Activated CD4-positive, alpha-beta T cell treated with anti-CD3 and anti-CD28 coated beads, Interleukin-2, amount 10 ng/mL, durations not matched to agents 7 days and 5 days (primary cell): ENCODE measurements around the gene C2orf92. TPM values are rescaled to one million over a fixed set of nuclear protein-coding genes. Genes with fewer than 3 reads are reported as not detected.
"Not testable (repeated sequence)": the region's sequence is repeated elsewhere in the genome, so short reads cannot be mapped to it uniquely, and the experiment has no call there.

Source experiments
- CTCF ChIA-PET: fragments of 350-600 bp; sonication (Branson Sonifier 250); formaldehyde crosslinking; loops from one replicate; lab custom pipeline; 2021; ENCODE audit warnings: antibody characterized with exemption; lab: Charles Lee
- POLR2A ChIA-PET: fragments of 350-600 bp; sonication (Branson Sonifier 250); formaldehyde crosslinking; loops from one replicate; lab custom pipeline; 2021; ENCODE audit warnings: antibody characterized with exemption; lab: Charles Lee
- DNase-seq: peaks from one replicate; pipeline ENCODE4 v3.0.0-alpha.2; 2020
- H3K27ac Mint-ChIP-seq: one replicate; pipeline ENCODE4 v1.8.0; 2021; ENCODE audit warnings: mild to moderate bottlenecking, moderate library complexity, mixed read lengths
- H3K27me3 Mint-ChIP-seq: one replicate; pipeline ENCODE4 v1.8.0; 2021; ENCODE audit warnings: mixed read lengths
- H3K36me3 Mint-ChIP-seq: one replicate; pipeline ENCODE4 v1.8.0; 2021; ENCODE audit warnings: low read depth, mixed read lengths
- H3K4me1 Mint-ChIP-seq: one replicate; pipeline ENCODE4 v1.8.0; 2021; ENCODE audit warnings: mixed read lengths
- H3K4me3 Mint-ChIP-seq: one replicate; pipeline ENCODE4 v1.8.0; 2021; ENCODE audit warnings: mild to moderate bottlenecking, moderate library complexity, mixed read lengths
- H3K9me3 Mint-ChIP-seq: one replicate; pipeline ENCODE4 v1.8.0; 2021; ENCODE audit warnings: mixed read lengths
- total RNA-seq, 2 experiments: library from RNA; stranded (reverse); gene quantifications; one replicate each; pipeline ENCODE4 v1.2.3, GENCODE V29; 2021

The C2orf92 gene
- total RNA-seq, 2 experiments from 2014 or later = 7.2 to 7.4 TPM

DNA sequence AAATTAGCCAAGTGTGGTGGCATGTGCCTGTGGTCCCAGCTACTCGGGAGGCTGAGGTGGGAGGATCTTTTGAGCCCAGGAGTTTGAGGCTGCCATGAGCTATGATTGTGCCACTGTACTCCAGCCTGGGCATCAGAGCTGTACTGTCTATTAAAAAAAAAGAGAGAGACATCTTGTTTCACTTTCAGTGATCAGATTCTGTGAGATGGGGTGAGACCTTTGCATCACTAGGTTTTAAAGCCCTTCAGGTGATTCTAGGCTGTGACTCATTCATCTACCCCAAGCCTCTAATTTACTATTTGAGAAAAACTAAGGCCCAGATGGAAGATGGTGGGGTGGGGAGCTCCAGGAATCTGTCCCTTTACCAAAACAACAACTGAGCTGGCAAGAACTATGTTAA is 7.1 kb downstream of the C2orf92 start:
- POLR2A ChIA-PET = interaction anchor here (0.7 to 2.0 kb wide), 2 partner anchors 10 to 13 kb away, joined by 5 to 10 read pairs; partner anchors contain the start of gene ACTR1B

DNA sequence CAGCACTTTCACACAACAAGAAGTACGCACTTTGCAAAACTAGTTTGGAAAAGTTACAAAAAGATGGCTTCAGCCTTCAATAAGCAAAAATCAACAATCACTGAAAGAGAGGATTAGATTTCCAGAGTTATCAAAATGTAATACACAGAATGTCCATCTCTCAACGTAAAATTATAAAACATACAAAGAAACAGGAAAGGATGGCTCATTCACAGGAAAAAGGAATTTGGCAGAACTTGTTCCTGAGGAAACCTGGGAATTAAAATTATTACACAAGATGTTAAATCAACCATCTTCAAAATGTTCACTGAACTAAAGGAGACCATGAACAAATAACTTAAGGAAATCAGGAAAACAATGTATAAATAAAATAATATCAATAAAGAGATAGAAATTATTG is 8.0 kb downstream of the C2orf92 start:
- Mint-ChIP-seq H3K9me3 (no peaks in the 10 kb centered on the region), H3K27me3 (peaks cover 2% of the 10 kb centered on the region), H3K27ac (no peak overlapping the region), H3K4me3 (no peak overlapping the region), H3K4me1 (peaks cover 18% of the 10 kb centered on the region), H3K36me3 (no peaks in the 10 kb centered on the region)
- no peak for DNase-seq
- CTCF ChIA-PET = interaction anchor here (1.2 to 2.8 kb wide), 2 partner anchors 12 to 15 kb away, joined by 6 to 14 read pairs; partner anchors contain the start of gene ACTR1B
- POLR2A ChIA-PET = interaction anchor here (2.0 kb wide), 1 partner anchor 14 kb away, joined by 5 read pairs; the partner anchor contains the start of gene ACTR1B

More for the DNA sequence above, 7.1 kb downstream of the C2orf92 start:
- Mint-ChIP-seq H3K27ac (no peak overlapping the region), H3K36me3 (no peaks in the 10 kb centered on the region), H3K27me3 (no peaks in the 10 kb centered on the region), H3K9me3 (no peaks in the 10 kb centered on the region), H3K4me3 (no peak overlapping the region), H3K4me1 (peaks cover 18% of the 10 kb centered on the region)
- DNase-seq = no peak
- CTCF ChIA-PET = interaction anchor here (0.7 to 2.8 kb wide), 3 partner anchors 11 to 20 kb away, joined by 3 to 14 read pairs (median 6); partner anchors contain the start of gene ACTR1B

GRCh38 chr2:97678298-97678697 is 8.8 kb downstream of the C2orf92 start:
- no peaks in the 10 kb centered on the region for H3K36me3 Mint-ChIP-seq
- no peak overlapping the region for H3K4me3 Mint-ChIP-seq
- CTCF ChIA-PET = interaction anchor here (0.8 kb wide), 1 partner anchor 22 kb away, joined by 3 read pairs; no protein-coding TSS in a partner anchor
- H3K9me3 Mint-ChIP-seq = no peaks in the 10 kb centered on the region
- H3K4me1 Mint-ChIP-seq = peaks cover 14% of the 10 kb centered on the region
- DNase-seq = no peak
- H3K27ac Mint-ChIP-seq = no peak overlapping the region
- POLR2A ChIA-PET = no interaction called here
- peaks cover 2% of the 10 kb centered on the region for H3K27me3 Mint-ChIP-seq

DNA sequence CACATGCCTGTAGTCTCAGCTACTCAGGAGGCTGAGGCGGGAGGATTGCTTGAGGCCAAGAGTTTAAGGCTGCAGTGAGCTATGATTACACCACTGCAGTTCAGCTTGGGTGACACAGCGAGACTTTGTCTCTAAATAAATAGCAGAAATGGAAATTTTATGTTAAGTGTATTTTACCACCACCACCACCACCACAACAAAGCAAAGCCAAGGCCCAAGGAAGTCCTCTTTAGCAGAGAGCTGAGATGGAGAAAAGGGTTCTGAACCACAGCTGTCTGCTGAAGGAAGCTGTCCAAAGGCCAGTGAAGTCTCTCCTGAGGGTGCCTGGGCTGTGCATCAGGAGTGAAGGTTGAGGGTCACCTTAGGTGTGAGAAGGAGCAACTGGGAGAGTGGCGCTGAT is 17.7 kb downstream of the C2orf92 start:
- not testable (repeated sequence) for H3K36me3 Mint-ChIP-seq, H3K27me3 Mint-ChIP-seq, H3K4me3 Mint-ChIP-seq, H3K27ac Mint-ChIP-seq, H3K9me3 Mint-ChIP-seq
- ChIA-PET POLR2A (interaction anchor here (0.6 kb wide), 1 partner anchor 10 kb away, joined by 10 read pairs; no protein-coding TSS in a partner anchor), CTCF (interaction anchor here (0.8 to 1.8 kb wide), 3 partner anchors 12 to 22 kb away, joined by 3 to 7 read pairs (median 5); no protein-coding TSS in a partner anchor)
- H3K4me1 Mint-ChIP-seq = peaks cover 21% of the 10 kb centered on the region
- DNase-seq = peak; percentile 43

DNA sequence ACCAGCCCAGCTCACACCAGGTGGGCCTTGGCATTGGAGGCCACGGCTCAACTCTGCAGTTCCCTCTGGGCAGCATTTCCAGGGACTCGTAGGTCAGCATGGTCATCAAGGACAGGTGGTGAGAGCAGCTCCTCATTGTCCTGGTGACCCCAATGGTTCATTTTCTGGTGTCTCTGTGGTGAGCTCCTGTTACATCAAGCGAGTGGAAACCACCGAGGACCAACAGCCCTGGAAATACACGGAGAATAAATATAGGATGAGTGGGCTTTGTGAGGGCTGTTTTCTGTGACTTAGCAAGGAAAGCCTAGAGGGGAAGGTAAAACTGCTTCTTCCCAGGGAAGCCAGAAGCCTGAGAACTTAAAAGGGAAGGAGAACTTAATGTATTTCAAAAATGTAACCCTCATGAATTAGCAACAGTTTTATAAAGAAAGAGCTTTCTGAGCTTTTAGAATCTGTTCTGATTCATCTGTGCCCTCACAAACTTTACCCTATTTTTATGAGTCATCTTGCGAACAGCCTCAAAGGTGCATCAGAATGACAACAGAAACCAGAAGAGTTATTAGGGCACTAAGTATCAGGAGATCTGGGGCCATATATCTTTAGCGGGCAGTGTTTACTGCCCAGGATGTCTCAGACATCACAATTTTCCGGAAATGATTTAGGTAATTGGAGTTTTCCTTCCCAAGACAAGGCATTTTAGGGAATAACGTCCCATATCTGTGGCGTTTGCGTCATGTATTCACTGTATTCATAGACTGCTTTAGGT is 18.7 kb downstream of the C2orf92 start:
- H3K4me1 Mint-ChIP-seq = peaks cover 21% of the 10 kb centered on the region

GRCh38 chr2:97691166-97691565 is 21.7 kb downstream of the C2orf92 start:
- H3K4me3 Mint-ChIP-seq = no peak overlapping the region
- no peak overlapping the region for H3K27ac Mint-ChIP-seq
- H3K27me3 Mint-ChIP-seq = no peaks in the 10 kb centered on the region
- ChIA-PET POLR2A (no interaction called here), CTCF (interaction anchor here (0.7 to 1.6 kb wide), 7 partner anchors 9 to 101 kb away, joined by 3 to 6 read pairs (median 5); partner anchors contain the start of gene ACTR1B)
- no peaks in the 10 kb centered on the region for H3K9me3 Mint-ChIP-seq
- H3K4me1 Mint-ChIP-seq = peaks cover 18% of the 10 kb centered on the region
- no peak for DNase-seq
- no peaks in the 10 kb centered on the region for H3K36me3 Mint-ChIP-seq

More for the DNA sequence above, 18.7 kb downstream of the C2orf92 start:
- H3K9me3 Mint-ChIP-seq = no peaks in the 10 kb centered on the region
- no peak overlapping the region for H3K4me3 Mint-ChIP-seq
- no peaks in the 10 kb centered on the region for H3K27me3 Mint-ChIP-seq
- ChIA-PET POLR2A (no interaction called here), CTCF (interaction anchor here (0.8 to 1.0 kb wide), 3 partner anchors 10 to 98 kb away, joined by 3 to 4 read pairs (median 3); no protein-coding TSS in a partner anchor)
- H3K27ac Mint-ChIP-seq = no peak overlapping the region
- H3K36me3 Mint-ChIP-seq = no peaks in the 10 kb centered on the region
- DNase-seq = no peak

DNA sequence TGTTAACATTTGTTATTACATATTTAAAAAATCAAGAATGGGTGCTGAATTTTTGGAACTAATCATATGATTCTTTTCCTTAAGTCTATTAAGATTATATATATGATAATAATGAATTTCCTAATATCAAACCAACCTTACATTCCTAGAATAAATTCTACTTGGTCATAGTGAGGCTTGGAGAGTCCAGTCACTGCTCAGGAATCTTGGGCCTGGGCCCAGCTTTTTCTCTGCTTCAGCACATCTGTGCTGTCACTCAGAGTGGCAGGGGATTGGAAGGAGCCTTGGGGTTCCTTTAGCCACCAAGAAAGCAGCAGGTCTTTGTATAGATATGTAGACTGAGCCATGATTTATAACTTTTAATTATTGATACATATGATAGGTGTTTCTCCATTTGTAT is 24.0 kb downstream of the C2orf92 start:
- H3K36me3 Mint-ChIP-seq = no peaks in the 10 kb centered on the region
- ChIA-PET CTCF (no interaction called here), POLR2A (no interaction called here)
- no peak overlapping the region for H3K4me3 Mint-ChIP-seq
- no peaks in the 10 kb centered on the region for H3K9me3 Mint-ChIP-seq
- DNase-seq = no peak
- H3K27ac Mint-ChIP-seq = no peak overlapping the region
- H3K27me3 Mint-ChIP-seq = peaks cover 5% of the 10 kb centered on the region
- H3K4me1 Mint-ChIP-seq = peaks cover 16% of the 10 kb centered on the region

GRCh38 chr2:97695744-97696143 is 26.2 kb downstream of the C2orf92 start:
- H3K27ac Mint-ChIP-seq = no peak overlapping the region
- POLR2A ChIA-PET = no interaction called here
- no peaks in the 10 kb centered on the region for H3K9me3 Mint-ChIP-seq

DNA sequence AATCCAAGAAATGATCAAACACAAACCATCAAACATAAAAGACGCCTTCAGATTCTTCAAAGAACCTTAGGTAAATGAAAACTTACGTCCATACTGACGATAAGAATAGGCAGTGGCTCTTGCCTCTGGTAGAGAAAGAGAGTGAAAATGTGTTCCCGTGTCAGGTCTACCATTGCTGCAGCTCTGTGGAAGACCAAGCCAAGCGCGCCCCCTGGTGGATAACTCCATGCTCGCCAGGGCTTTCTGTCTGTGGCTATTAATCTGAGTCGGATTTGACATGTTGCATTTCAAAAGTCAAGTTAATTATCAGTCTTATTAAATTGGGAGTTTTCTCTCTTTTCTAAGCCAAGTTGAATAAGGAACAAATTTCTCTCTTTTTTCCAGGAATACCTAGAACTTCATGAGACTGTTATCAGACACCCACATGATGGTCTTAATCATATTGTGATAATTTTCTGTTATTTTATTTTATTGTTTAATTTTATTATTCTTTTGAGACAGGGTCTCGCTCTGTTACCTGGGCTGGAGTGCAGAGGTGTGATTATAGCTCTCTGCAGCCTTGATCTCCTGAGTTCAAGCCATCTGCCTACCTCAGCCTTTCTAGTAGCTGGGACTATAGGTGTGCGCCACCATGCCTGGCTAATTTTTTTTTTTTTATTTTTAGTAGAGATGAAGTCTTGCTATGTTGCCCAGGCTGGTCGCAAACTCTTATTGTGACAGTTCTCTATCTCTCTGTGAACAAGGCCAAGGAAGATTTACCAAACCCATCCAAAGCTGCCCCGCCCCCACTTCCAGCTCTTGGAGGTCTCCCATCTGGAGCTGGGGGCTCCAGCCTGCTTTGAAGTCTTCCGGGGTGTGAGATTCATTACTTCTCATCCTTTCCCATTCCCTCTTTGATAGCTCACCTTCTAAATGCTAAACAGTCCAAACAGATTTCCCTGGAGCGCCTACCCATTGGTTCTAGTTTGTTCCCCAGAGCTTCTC is 28.0 kb downstream of the C2orf92 start:
- ChIA-PET POLR2A (interaction anchor here (0.7 to 1.2 kb wide), 2 partner anchors 34 to 1306 kb away, joined by 7 to 9 read pairs; partner anchors contain the start of gene ACTR1B), CTCF (interaction anchor here (0.5 to 7.0 kb wide), 18 partner anchors 9 to 687 kb away, joined by 3 to 101 read pairs (median 4); partner anchors contain the start of genes ACTR1B, ANKRD36B, COX5B and ZAP70)
- Mint-ChIP-seq H3K9me3 (no peaks in the 10 kb centered on the region), H3K36me3 (no peaks in the 10 kb centered on the region), H3K4me3 (no peak overlapping the region), H3K27me3 (peaks cover 6% of the 10 kb centered on the region), H3K4me1 (peaks cover 13% of the 10 kb centered on the region), H3K27ac (no peak overlapping the region)
- DNase-seq = peak; percentile 94

More at GRCh38 chr2:97695744-97696143, 26.2 kb downstream of the C2orf92 start:
- Mint-ChIP-seq H3K4me1 (peaks cover 13% of the 10 kb centered on the region), H3K4me3 (no peak overlapping the region), H3K36me3 (no peaks in the 10 kb centered on the region), H3K27me3 (peaks cover 6% of the 10 kb centered on the region)
- CTCF ChIA-PET = interaction anchor here (1.1 to 7.0 kb wide), 5 partner anchors 16 to 105 kb away, joined by 3 to 101 read pairs (median 36); partner anchors contain the start of genes ACTR1B, ANKRD36B and ZAP70
- no peak for DNase-seq

- H3K27me3 Mint-ChIP-seq = peaks cover 8% of the 10 kb centered on the region
- POLR2A ChIA-PET = interaction anchor here (0.6 kb wide), 1 partner anchor 11 kb away, joined by 4 read pairs; no protein-coding TSS in a partner anchor
These were observed 29.0 kb downstream of the C2orf92 start for GRCh38 chr2:97698530-97698929.

GRCh38 chr2:97699765-97700444 is 30.4 kb downstream of the C2orf92 start:
- Mint-ChIP-seq H3K27me3 (peaks cover 8% of the 10 kb centered on the region), H3K4me1 (peaks cover 13% of the 10 kb centered on the region), H3K9me3 (no peaks in the 10 kb centered on the region), H3K36me3 (no peaks in the 10 kb centered on the region), H3K27ac (no peak overlapping the region), H3K4me3 (no peak overlapping the region)
- DNase-seq = peak; percentile 78
- ChIA-PET CTCF (interaction anchor here (0.6 to 7.0 kb wide), 27 partner anchors 9 to 1485 kb away, joined by 3 to 101 read pairs (median 4); partner anchors contain the start of genes ACTR1B, ANKRD36B, ANKRD39 and ZAP70), POLR2A (no interaction called here)

More at GRCh38 chr2:97698530-97698929, 29.0 kb downstream of the C2orf92 start:
- Mint-ChIP-seq H3K9me3 (no peaks in the 10 kb centered on the region), H3K4me1 (peaks cover 13% of the 10 kb centered on the region), H3K27ac (no peak overlapping the region), H3K36me3 (no peaks in the 10 kb centered on the region), H3K4me3 (no peak overlapping the region)
- CTCF ChIA-PET = interaction anchor here (0.8 to 7.0 kb wide), 11 partner anchors 10 to 686 kb away, joined by 3 to 101 read pairs (median 4); partner anchors contain the start of genes ACTR1B, ANKRD36B and ZAP70
- DNase-seq = no peak
